Left lung (tissue), 10 donors: ENCODE measurements around the gene FAM181B. TPM values are rescaled to one million over a fixed set of nuclear protein-coding genes. Genes with fewer than 3 reads are reported as not detected.
A peak's percentile ranks its signal among the peaks of the same experiment; 100 is the strongest.

ENCODE experiments used
- ATAC-seq: fragments of 200-7000 bp; cut with Tn5 transposase; one replicate; pipeline ENCODE4 v1.9.1; 2020; ENCODE audit warnings: moderate library complexity
- DNase-seq, 4 donors: peaks; one replicate each; pipeline ENCODE4 v3.0.0-alpha.2; 2013 to 2020
- H3K27ac ChIP-seq, 2 donors: fragments of 200-600 bp; sonication (generic) in 1 of 2; one replicate each; pipeline versions ENCODE4 v1.5.0 to v1.8.0; 2020 to 2021
- H3K27me3 ChIP-seq, 2 donors: fragments of 200-600 bp; sonication (generic) in 1 of 2; one replicate each; pipeline versions ENCODE4 v1.5.0 to v1.8.0; 2020 to 2021
- H3K36me3 ChIP-seq, 2 donors: fragments of 200-600 bp; sonication (generic) in 1 of 2; one replicate each; pipeline versions ENCODE4 v1.5.0 to v1.8.0; 2020 to 2021
- H3K4me1 ChIP-seq, 2 donors: fragments of 200-600 bp; one replicate each; pipeline ENCODE4 v1.8.0; 2021
- H3K4me3 ChIP-seq, 2 donors: fragments of 200-600 bp; sonication (generic) in 1 of 2; one replicate each; pipeline versions ENCODE4 v1.5.0 to v1.8.0; 2020 to 2021; ENCODE audit warnings: mild to moderate bottlenecking in 1 of 2
- H3K9me3 ChIP-seq, 2 donors: fragments of 200-600 bp; sonication (generic) in 1 of 2; one replicate each; pipeline versions ENCODE4 v1.5.0 to v1.8.0; 2020 to 2021
- CTCF ChIP-seq, 2 donors: fragments of 200-600 bp; sonication (generic) in 1 of 2; IDR thresholded peaks; one replicate each; pipeline versions ENCODE4 v1.5.0 to v1.8.0; 2021; ENCODE audit warnings: antibody characterized with exemption in 2 of 2
- intact Hi-C, 2 donors: fragments of 100-400 bp; cut with DNase I; formaldehyde crosslinking; loops; one replicate each; pipeline versions ENCODE4 v1.11.2 to v1.14.2; 2022
- polyA plus RNA-seq, 6 donors: library from polyadenylated mRNA; unstranded; fragments of 120-200 nt; gene quantifications; one replicate each; pipeline ENCODE4 v1.2.1, GENCODE V29; 2013; ENCODE audit not compliant: insufficient read length in 6 of 6
- total RNA-seq, 2 donors: library from RNA; stranded (reverse); fragmentation: NEBNext Ultra II Directional; extraction: Animal tissue kit (Norgen Biotek cat#: 25700); gene quantifications; one replicate each; pipeline ENCODE4 v1.2.1, GENCODE V29; 2021
- donor health status: DM: no; HTN: yes; CAD: no.
- donor health status: DM: no; HTN: no; CAD: no.

Gene FAM181B
- total and polyA plus RNA-seq, 8 donors: 0.06 to 0.15 (median 0.09) TPM; not detected in 2

GRCh38 chr11:82718821-82719220, 14.8 kb downstream of the FAM181B start:
- no peak for ATAC-seq
- no peak for TF ChIP-seq CTCF (IDR thresholded peaks at IDR 0.05)
- intact Hi-C loops: no loop called here
- no peak for DNase-seq
- no peak overlapping the region for H3K27ac ChIP-seq
- no peaks in the 10 kb centered on the region for H3K4me1 ChIP-seq
- H3K27me3 ChIP-seq: peaks cover 0 to under 1% of the 10 kb centered on the region in 2 donors
- H3K36me3 ChIP-seq: no peaks in the 10 kb centered on the region
- H3K9me3 ChIP-seq: no peaks in the 10 kb centered on the region
- no peak overlapping the region for H3K4me3 ChIP-seq

- ATAC-seq (peak; percentile 85), DNase-seq (peak in 1 of 4 donors; percentile 40)
- Histone ChIP-seq H3K36me3 (no peaks in the 10 kb centered on the region), H3K27me3 (peaks cover 0 to 6% of the 10 kb centered on the region in 2 donors), H3K27ac (no peak overlapping the region), H3K4me1 (no peaks in the 10 kb centered on the region), H3K4me3 (no peak overlapping the region), H3K9me3 (no peaks in the 10 kb centered on the region)
- intact Hi-C loops: no loop called here
- peak; percentile 54 to 56 for TF ChIP-seq CTCF (IDR thresholded peaks at IDR 0.05)
Observed at GRCh38 chr11:82718307-82718706, 15.4 kb downstream of the FAM181B start.

- Histone ChIP-seq H3K4me1 (no peaks in the 10 kb centered on the region), H3K9me3 (no peaks in the 10 kb centered on the region), H3K4me3 (no peak overlapping the region), H3K36me3 (no peaks in the 10 kb centered on the region), H3K27me3 (peaks cover 0 to 32% of the 10 kb centered on the region in 2 donors), H3K27ac (no peak overlapping the region)
- no peak for TF ChIP-seq CTCF (IDR thresholded peaks at IDR 0.05)
- intact Hi-C loops: no loop called here
- ATAC-seq: no peak
- no peak for DNase-seq
Observed at GRCh38 chr11:82714346-82715174, 19.1 kb downstream of the FAM181B start.

GRCh38 chr11:82711648-82712047, 22.0 kb downstream of the FAM181B start:
- no peak for DNase-seq
- intact Hi-C loops: no loop called here

More at GRCh38 chr11:82711648-82712047, 22.0 kb downstream of the FAM181B start:
- no peak for ATAC-seq
- no peaks in the 10 kb centered on the region for H3K9me3 ChIP-seq
- no peak overlapping the region for H3K27ac ChIP-seq
- H3K27me3 ChIP-seq: peaks cover 0 to 32% of the 10 kb centered on the region in 2 donors
- no peak for TF ChIP-seq CTCF (IDR thresholded peaks at IDR 0.05)
- H3K36me3 ChIP-seq: no peaks in the 10 kb centered on the region
- H3K4me3 ChIP-seq: no peak overlapping the region
- H3K4me1 ChIP-seq: no peaks in the 10 kb centered on the region
